HG02678 (cell line): Measurements from ENCODE around the gene SEC14L1.
"Not testable (repeated sequence)": the region's sequence is repeated elsewhere in the genome, so short reads cannot be mapped to it uniquely, and the experiment has no call there.

ENCODE experiments used
- ATAC-seq: cut with Tn5 transposase; IDR thresholded peaks from one replicate; pipeline ENCODE4 v1.9.1; 2021; ENCODE audit warnings: mild to moderate bottlenecking, moderate library complexity; ENCODE audit not compliant: unreplicated experiment

SEC14L1 gene

DNA sequence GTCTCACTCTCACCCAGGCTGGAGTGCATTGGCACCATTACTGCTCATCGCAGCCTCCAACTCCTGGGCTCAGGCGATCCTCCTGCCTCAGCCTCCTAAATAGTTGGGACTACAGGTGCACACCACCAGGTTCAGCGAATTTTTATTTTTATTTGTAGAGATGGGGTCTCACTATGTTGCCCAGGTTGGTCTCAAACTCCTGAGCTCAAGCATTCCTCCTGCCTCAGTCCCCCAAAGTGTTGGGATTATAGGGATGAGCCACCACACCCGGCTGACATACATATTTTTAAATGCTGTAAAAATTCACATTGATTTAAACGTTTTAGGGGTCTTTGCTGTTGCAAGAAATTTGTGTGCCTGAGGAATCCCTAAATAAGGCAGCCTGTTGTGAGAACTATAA, 24.8 kb upstream of the SEC14L1 start:
- ATAC-seq = no peak

DNA sequence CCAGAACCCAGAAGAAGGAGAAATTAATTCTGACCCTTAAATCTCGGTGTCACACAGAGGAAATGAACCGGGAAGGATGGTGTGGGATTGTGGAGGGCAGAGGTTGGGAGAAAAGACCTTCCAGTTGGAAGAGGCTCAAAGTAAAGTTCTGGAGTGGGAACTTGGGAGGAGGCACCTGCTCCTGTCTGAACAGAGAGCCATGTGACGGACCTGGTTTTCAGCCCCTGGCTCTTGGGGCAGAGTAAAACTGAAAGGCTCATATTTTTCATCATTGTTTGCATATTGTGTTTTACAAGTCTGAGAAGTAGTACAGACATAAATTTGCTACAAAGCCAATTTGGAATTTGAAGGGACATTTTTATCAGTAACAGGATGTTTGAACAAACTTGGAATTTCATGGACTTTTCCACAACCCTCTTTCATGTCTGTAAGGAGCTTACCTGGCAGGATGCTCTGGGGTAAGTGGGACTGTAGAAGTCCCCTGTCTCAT, 24.4 kb upstream of the SEC14L1 start:
- ATAC-seq = no peak

DNA sequence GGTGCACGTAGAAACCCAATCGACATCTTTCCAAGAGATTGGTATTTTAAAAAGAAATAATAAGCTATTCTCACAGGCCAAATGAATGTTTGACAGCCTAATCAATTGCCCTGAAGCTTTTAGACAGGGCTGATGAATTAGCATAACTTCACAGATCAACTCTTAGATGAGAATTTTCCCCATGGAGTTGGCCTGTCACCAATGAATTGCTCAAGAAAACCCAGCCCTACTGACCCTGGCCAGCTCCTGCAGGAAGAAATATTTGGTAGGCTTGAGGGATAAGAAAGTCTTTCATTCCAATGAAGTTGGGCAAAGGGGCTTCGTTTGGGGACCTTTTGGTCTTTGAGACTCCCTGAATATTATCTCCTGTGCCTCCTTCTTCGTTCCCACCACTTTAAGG, 23.4 kb upstream of the SEC14L1 start:
- ATAC-seq = no peak

DNA sequence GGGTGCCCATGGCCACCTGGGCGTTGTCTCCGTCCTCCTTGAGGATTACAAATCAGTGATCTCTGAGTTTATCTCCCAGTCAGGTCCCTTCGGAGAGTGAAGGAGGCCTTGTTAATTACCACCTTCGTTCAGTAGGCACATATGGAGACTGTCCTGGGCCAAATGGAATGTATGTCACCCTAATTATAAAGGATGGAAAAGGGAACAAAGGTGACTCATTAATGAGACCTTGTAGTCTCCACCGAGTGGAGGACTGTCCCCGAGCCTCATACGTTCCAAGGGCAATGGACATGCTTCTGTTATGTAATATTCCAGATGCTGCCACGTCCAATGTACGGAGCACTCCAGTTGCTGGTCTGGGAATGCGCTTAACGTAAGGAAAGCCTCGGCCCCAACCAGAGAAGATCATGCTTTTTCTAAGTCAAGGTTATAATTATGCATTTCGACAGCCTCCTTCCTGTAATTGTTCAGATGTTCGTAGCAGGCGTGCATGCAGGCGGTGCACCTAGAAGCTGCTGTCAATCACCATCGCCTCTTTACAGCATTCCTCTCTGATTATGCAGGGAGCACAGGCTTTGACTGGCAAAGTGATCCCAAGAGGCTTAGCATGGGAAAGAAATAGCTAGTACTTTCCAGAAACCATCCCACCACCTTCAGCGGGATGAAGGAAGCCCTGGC, 22.4 kb upstream of the SEC14L1 start:
- ATAC-seq = no peak

DNA sequence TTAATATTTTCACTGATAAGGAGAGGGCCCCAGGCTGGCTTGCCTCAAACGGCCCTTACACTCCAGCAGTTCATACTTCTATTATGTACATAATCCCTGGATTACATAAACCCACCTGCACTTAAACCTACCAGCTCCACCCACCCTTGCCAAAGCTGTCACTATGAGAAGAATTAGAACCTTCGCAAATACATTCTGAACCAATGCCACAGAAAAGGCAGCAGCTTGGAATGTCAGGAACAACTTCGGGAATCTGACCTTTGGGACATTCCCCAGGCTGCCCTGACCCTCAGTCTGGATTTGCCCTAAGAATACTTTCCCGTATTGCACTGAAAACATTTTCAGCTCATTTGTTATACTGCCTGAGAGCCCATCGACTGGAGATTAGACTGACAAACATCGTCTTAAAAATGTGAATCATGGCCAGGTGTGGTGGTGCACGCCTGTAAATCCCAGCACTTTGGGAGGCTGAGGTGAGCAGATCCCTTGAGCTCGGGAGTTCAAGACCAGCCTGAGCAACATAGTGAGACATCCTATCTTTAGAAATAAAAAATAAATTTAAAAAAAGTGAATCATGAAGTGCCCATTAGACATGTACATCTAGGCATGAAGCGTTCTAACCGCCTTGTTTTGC, 21.0 kb upstream of the SEC14L1 start:
- ATAC-seq = no peak

DNA sequence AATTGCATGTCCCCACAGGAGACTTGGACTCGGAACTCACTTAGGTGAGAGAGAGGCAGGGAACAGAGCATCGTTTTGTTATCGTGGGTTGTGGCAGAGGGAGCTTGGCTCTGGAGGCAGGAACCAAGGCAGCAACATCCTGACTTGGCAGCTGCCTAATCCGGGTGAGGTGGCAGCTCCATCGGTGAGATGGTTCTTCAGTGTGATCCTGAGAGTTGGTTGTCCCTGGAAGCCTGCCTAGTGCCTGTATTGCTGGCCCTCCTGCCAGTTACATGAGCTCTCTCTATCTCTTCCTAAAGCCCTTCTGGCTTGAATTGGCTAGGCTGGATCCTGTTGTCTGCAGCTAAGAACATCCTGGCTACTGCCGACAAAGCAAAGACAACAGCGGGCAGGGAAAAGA, 19.9 kb upstream of the SEC14L1 start:
- no peak for ATAC-seq

DNA sequence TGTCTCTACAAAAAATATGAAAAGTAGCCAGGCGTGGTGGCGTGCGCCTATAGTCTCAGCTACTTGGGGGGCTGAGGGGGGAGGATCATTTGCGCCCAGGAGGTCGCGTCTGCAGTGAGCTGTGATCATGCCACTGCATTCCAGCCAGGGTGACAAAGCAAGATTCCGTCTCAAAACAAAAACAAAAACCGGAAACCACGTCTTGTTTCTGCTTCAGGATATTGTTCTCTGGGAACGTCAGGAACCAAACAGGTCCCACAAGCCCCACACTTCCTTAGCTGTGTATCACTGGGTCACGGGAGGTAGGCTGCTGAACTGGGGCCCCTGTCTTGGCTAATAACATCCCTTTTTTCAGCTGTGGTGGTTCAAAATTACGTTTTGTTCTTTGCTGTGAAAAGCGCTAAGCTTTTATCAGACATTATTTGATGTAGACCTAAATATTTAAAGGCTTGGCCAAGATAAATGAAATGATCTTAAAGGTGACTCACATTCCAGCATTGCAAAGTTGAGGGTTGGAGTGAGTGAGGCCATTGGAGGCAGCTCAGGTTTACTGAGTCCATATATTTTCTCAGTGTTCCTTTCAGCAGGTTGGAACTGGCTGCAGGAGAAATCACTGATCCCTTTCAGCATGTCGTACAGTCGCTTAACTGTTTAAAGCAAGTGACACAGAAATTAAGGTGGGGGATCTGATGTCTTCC, 16.4 kb upstream of the SEC14L1 start:
- no peak for ATAC-seq

DNA sequence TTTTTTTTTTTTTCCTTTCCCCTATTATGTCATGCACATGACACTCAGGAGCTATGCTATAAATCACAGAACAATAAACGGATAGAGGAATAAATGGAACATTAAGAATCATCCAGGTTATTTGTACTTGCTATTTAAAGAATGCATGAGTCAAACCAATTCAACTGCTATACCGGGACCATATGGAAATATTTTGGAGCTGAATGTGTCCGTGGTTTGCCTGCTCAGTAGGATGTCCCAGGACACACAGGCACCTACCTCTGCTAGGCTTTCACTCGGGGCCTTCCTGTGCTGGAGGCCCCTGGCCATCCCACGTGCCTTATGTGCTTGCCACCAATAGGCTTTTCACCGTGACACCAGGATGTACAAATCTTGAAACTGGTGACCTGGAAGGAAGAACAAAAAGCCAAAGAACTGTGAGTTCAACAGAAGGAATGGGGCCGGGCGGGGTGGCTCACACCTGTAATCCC, 15.3 kb upstream of the SEC14L1 start:
- no peak for ATAC-seq

DNA sequence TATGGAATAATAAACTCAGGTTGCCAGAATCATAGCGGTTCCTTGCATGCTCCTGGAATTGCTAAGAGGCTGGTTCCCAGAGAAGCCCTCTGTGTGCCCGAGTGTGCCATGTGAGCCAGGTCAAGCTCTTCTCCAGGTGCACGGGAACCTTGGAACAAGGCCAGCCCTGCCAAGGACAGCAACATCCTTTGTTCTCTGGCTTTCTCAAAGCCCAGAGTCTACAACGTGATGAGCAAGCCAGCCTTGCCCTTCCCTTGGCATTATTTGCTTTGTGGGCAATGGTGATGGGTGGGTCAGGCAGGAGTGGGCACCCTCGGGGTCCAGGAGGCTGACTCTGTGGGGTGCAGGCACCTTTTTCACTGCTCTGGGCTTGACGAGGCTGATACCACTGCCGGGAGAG, 14.2 kb upstream of the SEC14L1 start:
- no peak for ATAC-seq

DNA sequence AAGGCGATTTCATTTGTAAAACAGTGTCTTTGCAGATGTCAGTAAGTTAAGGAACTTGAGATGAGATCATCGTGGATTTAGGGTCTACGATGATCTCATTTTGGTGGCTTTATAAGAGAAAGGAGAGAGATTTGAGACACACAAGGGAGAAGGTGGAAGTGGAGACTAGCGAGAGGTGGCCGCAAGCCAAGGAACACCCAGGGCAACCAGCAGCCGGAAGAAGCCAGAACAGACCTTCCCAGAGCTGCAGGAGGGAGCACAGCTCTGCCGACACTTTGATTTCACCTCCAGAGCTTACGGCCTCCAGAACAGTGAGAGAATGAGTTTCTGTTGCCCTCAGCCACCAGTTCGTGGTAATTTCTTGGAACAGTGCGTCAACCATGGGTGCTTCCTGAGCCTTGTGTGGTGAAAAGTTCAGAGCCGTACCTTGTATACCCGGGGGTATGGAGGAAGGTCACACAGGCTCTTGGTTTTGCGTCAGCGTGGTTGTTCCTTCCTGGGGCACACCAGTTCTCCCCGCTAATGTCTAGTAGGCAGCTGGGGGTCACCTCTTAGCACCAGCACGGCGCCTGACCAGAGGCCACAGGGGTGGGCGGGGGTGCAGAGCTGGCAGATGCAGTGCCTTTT, 12.9 kb upstream of the SEC14L1 start:
- no peak for ATAC-seq

DNA sequence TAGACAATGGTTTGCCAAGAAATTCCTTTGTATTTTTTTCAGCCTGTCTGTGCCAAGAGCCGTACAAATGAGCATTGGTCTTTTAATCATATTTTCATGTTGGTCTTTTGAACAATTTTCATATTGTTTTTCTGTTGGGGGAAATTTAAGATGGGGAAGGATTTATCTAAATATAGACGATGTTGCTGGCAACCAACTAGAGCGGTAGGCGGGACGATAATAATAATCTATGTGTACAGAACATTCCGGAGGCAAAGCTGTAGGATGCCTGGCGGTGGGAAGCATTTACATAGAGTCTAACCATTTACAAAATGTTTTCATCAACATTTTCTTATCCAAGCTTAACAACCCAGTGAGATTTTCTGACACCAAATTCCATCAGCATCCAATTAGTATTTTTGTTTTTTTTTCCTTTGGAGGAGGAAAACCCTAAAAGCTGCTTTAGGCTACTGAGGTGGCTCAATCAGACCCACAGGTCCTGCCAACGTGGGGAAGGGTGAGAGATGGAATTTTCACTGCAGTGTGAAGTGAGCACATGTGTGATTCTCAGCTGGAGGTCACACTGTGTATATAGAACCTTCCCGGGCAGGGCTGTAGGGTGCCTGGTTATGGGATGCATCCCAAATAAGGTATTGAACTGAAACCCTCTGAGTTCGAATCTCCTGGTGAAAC, 11.7 kb upstream of the SEC14L1 start:
- no peak for ATAC-seq

DNA sequence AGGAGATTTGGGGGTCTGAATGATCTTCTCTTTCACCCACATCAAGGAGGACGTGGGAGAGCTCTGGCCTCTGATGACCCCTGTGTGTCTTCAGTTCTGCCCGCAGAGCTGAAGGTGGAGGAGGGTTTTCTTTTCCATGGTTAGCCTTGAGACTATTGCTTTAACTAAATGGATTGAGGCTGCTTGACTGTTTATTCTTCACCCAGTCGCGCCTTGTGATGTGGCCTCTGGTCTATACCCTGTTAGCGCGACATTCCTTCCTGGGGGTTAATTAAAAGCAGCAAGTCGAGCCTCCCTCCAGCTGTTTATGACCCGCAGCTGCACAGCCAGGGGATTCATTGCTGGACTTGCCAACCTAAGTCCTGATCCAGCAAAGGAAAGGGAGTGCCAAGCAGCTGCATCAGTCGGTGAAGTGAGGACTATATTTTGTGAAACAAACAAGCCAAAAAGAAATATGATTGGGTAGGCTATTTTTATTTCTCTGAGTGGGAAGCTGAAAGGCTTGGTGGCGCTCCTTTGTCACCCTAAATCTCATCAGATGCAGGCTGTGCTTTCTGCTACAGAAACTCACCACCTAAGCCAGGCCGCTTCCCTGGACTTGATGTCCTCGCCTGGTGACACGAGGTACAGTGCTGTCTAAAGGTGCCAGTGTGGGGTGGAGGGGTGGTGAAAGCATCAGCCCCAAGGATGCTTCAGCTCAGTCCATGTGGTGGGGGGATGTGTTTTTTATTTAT, 11.0 kb upstream of the SEC14L1 start:
- no peak for ATAC-seq

DNA sequence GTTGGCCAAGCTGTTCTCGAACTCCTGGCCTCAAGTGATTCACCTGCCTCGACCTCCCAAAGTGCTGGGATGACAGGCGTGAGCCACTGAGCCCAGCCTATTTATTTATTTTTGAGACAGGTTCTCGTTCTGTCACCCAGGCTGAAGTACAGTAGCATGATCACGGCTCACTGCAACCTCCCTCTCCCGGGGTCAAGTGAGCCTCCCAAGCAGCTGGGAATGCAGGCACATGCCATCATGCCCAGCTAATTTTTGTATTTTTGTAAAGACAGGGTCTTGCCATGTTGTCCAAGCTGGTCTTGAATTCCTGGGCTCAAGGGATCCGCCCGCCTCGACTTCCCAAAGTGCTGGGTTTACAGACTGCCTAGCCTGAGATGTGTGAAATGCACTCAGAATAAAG, 10.2 kb upstream of the SEC14L1 start:
- ATAC-seq = no peak

DNA sequence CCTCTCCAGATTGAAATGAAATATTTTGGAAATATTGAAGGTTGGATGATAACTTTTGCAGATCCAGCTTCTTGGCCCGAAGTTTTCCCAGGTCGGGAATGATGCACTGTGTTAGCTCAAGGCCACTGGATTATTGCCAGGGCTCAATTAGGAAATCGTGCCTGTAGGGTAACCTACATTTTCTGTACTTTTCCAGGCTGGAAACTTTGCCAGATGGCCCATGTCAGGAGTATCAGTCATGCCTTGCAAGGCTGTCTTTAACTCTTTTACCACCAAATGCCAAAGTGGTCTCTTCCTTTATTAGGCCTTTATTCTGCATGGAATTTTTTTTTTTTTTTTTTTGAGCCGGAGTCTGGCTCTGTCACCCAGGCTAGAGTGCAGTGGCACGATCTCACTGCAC, 8.9 kb upstream of the SEC14L1 start:
- ATAC-seq = no peak

DNA sequence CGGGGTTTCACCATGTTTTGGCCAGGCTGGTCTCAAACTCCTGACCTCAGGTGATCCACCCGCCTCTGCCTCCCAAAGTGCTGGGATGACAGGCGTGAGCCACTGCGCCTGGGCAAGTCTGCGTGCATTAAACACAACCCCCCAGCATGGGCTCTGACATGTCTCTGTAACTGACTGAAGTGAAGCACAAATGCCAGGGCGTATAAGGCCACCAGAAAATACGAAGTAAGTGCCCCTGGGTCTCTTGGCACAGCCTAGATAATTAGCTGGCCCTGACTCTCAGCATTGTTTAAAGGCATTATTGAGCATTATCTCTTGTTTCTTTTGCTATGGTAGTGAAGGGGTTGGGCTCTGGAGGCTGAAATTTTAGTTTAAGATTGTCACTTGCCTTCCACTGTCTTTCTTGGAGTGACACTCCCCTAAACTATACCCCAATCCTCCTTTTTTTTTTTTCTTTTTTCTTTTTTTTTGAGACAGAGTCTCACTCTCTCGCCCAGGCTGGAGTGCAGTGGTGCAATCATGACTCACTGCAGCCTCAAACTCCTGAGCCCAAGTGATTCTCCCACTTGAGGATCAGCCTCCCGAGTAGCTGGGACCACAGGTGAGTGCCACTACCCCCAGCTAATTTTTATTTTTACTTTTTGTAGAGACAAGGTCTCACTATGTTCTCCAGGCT, 8.2 kb upstream of the SEC14L1 start:
- ATAC-seq = no peak

DNA sequence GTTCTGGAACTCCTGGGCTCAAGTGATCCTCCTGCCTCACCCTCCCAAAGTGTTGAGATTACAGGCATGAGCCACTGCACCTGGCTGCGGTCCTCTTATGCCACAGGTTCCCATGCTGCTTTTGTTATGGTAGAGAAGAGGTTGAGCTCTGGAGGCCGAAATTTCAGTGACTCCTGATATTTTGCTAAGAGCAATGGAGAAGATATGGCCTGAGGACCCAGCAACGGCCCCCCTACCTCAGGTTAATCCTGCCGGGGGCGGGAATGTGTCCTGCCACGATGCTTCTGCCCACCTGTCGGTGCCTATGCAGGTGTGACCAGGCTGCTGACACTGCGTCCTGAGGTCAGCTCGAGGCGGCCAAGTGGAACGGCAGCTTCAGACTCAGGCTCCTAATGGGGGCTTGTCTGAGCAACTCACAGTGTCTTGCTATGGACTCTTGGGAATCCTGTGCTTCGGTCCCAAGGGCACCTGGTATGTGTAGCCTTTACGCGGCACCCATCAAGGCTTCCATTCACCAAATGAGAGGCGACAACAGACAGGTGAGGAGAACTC, 7.6 kb upstream of the SEC14L1 start:
- no peak for ATAC-seq

DNA sequence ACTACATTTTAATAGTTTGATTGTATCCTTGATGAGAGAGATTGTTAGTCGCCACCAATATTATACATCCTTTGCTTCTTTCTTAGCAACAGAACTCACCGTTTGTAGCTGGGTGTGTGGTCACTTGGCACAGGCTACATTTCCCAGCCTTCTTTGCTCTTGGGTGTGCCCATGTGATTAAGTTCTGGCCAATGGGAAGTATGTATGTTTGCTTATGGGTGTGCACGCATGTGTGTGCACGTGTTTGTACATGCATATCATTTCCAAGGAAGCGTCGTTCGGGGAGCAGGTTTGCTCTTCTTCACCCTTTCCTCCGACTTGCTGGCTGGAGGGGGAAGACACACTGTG, 4.4 kb upstream of the SEC14L1 start:
- ATAC-seq = no peak

DNA sequence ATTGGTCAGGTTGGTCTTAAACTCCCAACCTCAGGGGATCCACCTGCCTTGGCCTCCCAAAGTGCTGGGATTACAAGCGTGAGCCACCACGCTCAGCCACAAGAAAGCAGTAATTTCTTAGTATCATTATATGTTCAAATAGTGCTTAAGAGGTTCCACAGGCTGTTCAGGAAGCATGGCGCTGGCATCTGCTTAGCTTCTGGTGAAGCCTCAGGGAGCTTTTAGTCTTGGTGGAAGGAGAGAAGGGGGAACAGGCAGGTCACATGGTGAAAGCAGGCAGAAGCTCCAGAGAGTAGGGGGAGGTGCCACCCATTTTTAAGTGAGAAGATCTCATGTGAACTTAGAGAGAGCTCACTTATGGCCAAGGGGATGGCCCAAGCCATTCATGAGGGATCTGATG, 3.7 kb upstream of the SEC14L1 start:
- ATAC-seq = no peak

DNA sequence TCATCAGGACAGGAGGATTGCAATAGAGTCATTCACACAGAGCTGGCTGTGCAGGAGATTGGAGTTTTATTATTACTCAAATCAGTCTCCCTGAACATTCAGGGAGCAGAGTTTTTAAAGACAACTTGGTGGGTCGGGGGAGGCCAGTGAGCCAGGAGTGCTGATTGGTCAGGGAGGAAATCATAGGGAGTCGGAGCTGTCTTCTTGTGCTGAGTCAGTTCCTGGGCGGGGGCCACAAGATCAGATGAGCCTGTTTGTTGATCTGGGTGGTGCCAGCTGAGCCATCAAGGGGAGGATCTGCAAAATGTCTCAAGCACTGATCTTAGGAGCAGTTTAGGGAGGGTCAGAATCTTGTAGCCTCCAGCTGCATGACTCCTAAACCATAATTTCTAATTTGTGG, 2.9 kb upstream of the SEC14L1 start:
- ATAC-seq = not testable (repeated sequence)
